NOMO-1 treated with DMSO at 0.1 percent for 48 hours (cell line): ENCODE measurements around the gene TAB2.
"Not testable (repeated sequence)": the region's sequence is repeated elsewhere in the genome, so short reads cannot be mapped to it uniquely, and the experiment has no call there.

ENCODE experiments used
- DNase-seq: peaks from one replicate; lab custom pipeline; 2025; ENCODE audit not compliant: unreplicated experiment; lab: John Stamatoyannopoulos, UW

The TAB2 gene

GRCh38 chr6:149311766-149312165 is 5.7 kb upstream of the TAB2 start:
- DNase-seq: no peak

- DNase-seq: no peak
Measured at GRCh38 chr6:149313070-149313469, 4.4 kb upstream of the TAB2 start.

GRCh38 chr6:149313861-149314260 is 3.7 kb upstream of the TAB2 start:
- DNase-seq: no peak

GRCh38 chr6:149314325-149314905 is 3.1 kb upstream of the TAB2 start:
- no peak for DNase-seq

- no peak for DNase-seq
Measured at GRCh38 chr6:149316108-149316727, 1.3 kb upstream of the TAB2 start.

- DNase-seq: peak; percentile 93
Measured at GRCh38 chr6:149316740-149317643, 520 bp upstream of the TAB2 start.

- peak; percentile 34 for DNase-seq
Measured at GRCh38 chr6:149318581-149319286, 1.2 kb downstream of the TAB2 start.

GRCh38 chr6:149319422-149319821 is 1.9 kb downstream of the TAB2 start:
- DNase-seq: no peak

GRCh38 chr6:149320016-149320415 is 2.5 kb downstream of the TAB2 start:
- not testable (repeated sequence) for DNase-seq

GRCh38 chr6:149320796-149321195 is 3.3 kb downstream of the TAB2 start:
- no peak for DNase-seq

GRCh38 chr6:149323353-149323752 is 5.8 kb downstream of the TAB2 start:
- DNase-seq: no peak

- no peak for DNase-seq
Measured at GRCh38 chr6:149323925-149324324, 6.4 kb downstream of the TAB2 start.

- DNase-seq: no peak
Measured at GRCh38 chr6:149324428-149324827, 6.9 kb downstream of the TAB2 start.

GRCh38 chr6:149325648-149326236 is 8.2 kb downstream of the TAB2 start:
- no peak for DNase-seq

- no peak for DNase-seq
Measured at GRCh38 chr6:149327638-149328037, 10.1 kb downstream of the TAB2 start.

GRCh38 chr6:149328083-149328482 is 10.6 kb downstream of the TAB2 start:
- DNase-seq: no peak

- no peak for DNase-seq
Measured at GRCh38 chr6:149329529-149329928, 12.0 kb downstream of the TAB2 start.

- DNase-seq: no peak
Measured at GRCh38 chr6:149330133-149330532, 12.6 kb downstream of the TAB2 start.

GRCh38 chr6:149331043-149331807 is 13.7 kb downstream of the TAB2 start:
- DNase-seq: no peak

GRCh38 chr6:149331871-149332270 is 14.4 kb downstream of the TAB2 start:
- no peak for DNase-seq
